ENCODE results near the gene DPEP1. TPM values are rescaled to one million over a fixed set of nuclear protein-coding genes. Genes with fewer than 3 reads are reported as not detected.

The DPEP1 gene
- total RNA-seq, 4 donors from 2014 or later: 0.39 to 2.5 (median 0.74) TPM

GRCh38 chr16:89638455-89638854 is 25.0 kb downstream of the DPEP1 start:
- Histone ChIP-seq H3K4me3 (no peak overlapping the region), H3K4me1 (peaks cover 0 to 20% (median 6%) of the 10 kb centered on the region in 4 donors), H3K36me3 (no peaks in the 10 kb centered on the region), H3K27me3 (peaks cover 0 to 3% of the 10 kb centered on the region in 2 donors), H3K9me3 (no peaks in the 10 kb centered on the region), H3K27ac (no peak overlapping the region)
- WGBS, 2 donors: 63 to 74% methylated on average over 9 to 10 of the region's 10 CpGs
- TF ChIP-seq CTCF (IDR thresholded peaks at IDR 0.05): no peak
- TF ChIP-seq POLR2A (IDR thresholded peaks at IDR 0.05): no peak
- no peak for TF ChIP-seq EP300 (IDR thresholded peaks at IDR 0.05)
- no peak for DNase-seq (ENCODE audit: low spot score in 2 of 2)

GRCh38 chr16:89639385-89639784 is 25.9 kb downstream of the DPEP1 start:
- no peak for DNase-seq (ENCODE audit: low spot score in 2 of 2)
- peaks cover 0 to 6% (median 0%) of the 10 kb centered on the region in 3 donors for H3K36me3 ChIP-seq

GRCh38 chr16:89641458-89642119 is 28.1 kb downstream of the DPEP1 start:
- H3K4me1 ChIP-seq: peaks cover 0 to 20% (median 6%) of the 10 kb centered on the region in 4 donors
- H3K36me3 ChIP-seq: peaks cover 3 to 28% (median 11%) of the 10 kb centered on the region in 3 donors
- 25 to 40% methylated on average over 13 to 14 of the region's 14 CpGs for WGBS, 2 donors
- peak overlapping the region in 2 of 4 donors; percentile 12 to 41 for H3K4me3 ChIP-seq
- no peak overlapping the region for H3K27ac ChIP-seq
- H3K27me3 ChIP-seq: no peaks in the 10 kb centered on the region
- no peak for DNase-seq (ENCODE audit: low spot score in 2 of 2)
- TF ChIP-seq POLR2A (IDR thresholded peaks at IDR 0.05): no peak
- no peaks in the 10 kb centered on the region for H3K9me3 ChIP-seq

More at GRCh38 chr16:89639385-89639784, 25.9 kb downstream of the DPEP1 start:
- TF ChIP-seq POLR2A (IDR thresholded peaks at IDR 0.05) (no peak), CTCF (IDR thresholded peaks at IDR 0.05) (no peak), EP300 (IDR thresholded peaks at IDR 0.05) (no peak)
- H3K9me3 ChIP-seq: no peaks in the 10 kb centered on the region
- H3K4me3 ChIP-seq: no peak overlapping the region
- H3K4me1 ChIP-seq: peaks cover 0 to 20% (median 6%) of the 10 kb centered on the region in 4 donors
- H3K27me3 ChIP-seq: no peaks in the 10 kb centered on the region
- no peak overlapping the region for H3K27ac ChIP-seq
- WGBS, 2 donors: 85 to 93% methylated on average over 6 of the region's 6 CpGs

GRCh38 chr16:89642574-89642973 is 29.1 kb downstream of the DPEP1 start:
- Histone ChIP-seq H3K27me3 (no peaks in the 10 kb centered on the region), H3K27ac (no peak overlapping the region), H3K36me3 (peaks cover 7 to 37% (median 20%) of the 10 kb centered on the region in 3 donors), H3K4me1 (peaks cover 0 to 20% (median 6%) of the 10 kb centered on the region in 4 donors), H3K9me3 (no peaks in the 10 kb centered on the region), H3K4me3 (no peak overlapping the region)
- no peak for DNase-seq (ENCODE audit: low spot score in 2 of 2)
- 74 to 79% methylated on average over 13 of the region's 13 CpGs for WGBS, 2 donors
- TF ChIP-seq POLR2A (IDR thresholded peaks at IDR 0.05) (no peak), EP300 (IDR thresholded peaks at IDR 0.05) (no peak), CTCF (IDR thresholded peaks at IDR 0.05) (no peak)

- Histone ChIP-seq H3K27me3 (no peaks in the 10 kb centered on the region), H3K4me3 (no peak overlapping the region), H3K4me1 (peaks cover 0 to 20% (median 6%) of the 10 kb centered on the region in 4 donors), H3K9me3 (no peaks in the 10 kb centered on the region), H3K27ac (no peak overlapping the region), H3K36me3 (peaks cover 7 to 43% (median 20%) of the 10 kb centered on the region in 3 donors)
- no peak for TF ChIP-seq CTCF (IDR thresholded peaks at IDR 0.05)
- TF ChIP-seq POLR2A (IDR thresholded peaks at IDR 0.05): no peak
- no peak for TF ChIP-seq EP300 (IDR thresholded peaks at IDR 0.05)
- DNase-seq (ENCODE audit: low spot score in 2 of 2): no peak
- WGBS, 2 donors: 67 to 74% methylated on average over 14 of the region's 14 CpGs
Measured at GRCh38 chr16:89643769-89644300, 30.4 kb downstream of the DPEP1 start.
